PC-9 (cell line): ENCODE results near the gene WNK2. TPM values are rescaled to one million over a fixed set of nuclear protein-coding genes. Genes with fewer than 3 reads are reported as not detected.

Experiments used
- BruUV-seq: library from RNA; stranded (reverse); fragments of 400-500 nt; replicated peaks from 2 replicates; lab custom pipeline; 2021; lab: Mats Ljungman, UMichigan
- CTCF ChIA-PET: fragments of 300-600 bp; sonication (Branson Sonifier 250); formaldehyde crosslinking; loops from one replicate; lab custom pipeline; 2022; ENCODE audit warnings: antibody characterized with exemption; lab: Charles Lee
- POLR2A ChIA-PET: fragments of 300-600 bp; sonication (Branson Sonifier 250); formaldehyde crosslinking; loops from one replicate; lab custom pipeline; 2022; ENCODE audit warnings: antibody characterized with exemption; ENCODE audit not compliant: unreplicated experiment; lab: Charles Lee
- DNase-seq, 2 experiments: peaks; one replicate each; pipeline versions ENCODE4 v3.0.0 to v3.0.0-alpha.2; 2015 to 2022; ENCODE audit warnings: mixed read lengths in 1 of 2
- H2AFZ ChIP-seq: fragments of 200-600 bp; sonication (generic); 2 replicates; pipeline ENCODE4 v1.8.1; 2017; ENCODE audit warnings: antibody characterized with exemption
- H3F3A ChIP-seq: fragments of 200-600 bp; sonication (generic); 2 replicates; pipeline ENCODE4 v1.8.1; 2017; ENCODE audit warnings: antibody characterized with exemption, mild to moderate bottlenecking, low read depth; ENCODE audit not compliant: insufficient read depth
- H3K27ac ChIP-seq: fragments of 200-600 bp; sonication (generic); 2 replicates; pipeline ENCODE4 v1.6.1; 2016; ENCODE audit warnings: mixed run types
- H3K27me3 ChIP-seq: fragments of 200-600 bp; sonication (generic); 2 replicates; pipeline ENCODE4 v1.6.1; 2016; ENCODE audit warnings: low read depth, mixed run types; ENCODE audit not compliant: insufficient read depth
- H3K36me3 ChIP-seq: fragments of 200-600 bp; sonication (generic); 2 replicates; pipeline ENCODE4 v1.6.1; 2016; ENCODE audit warnings: low read depth, mixed run types
- H3K4me1 ChIP-seq: fragments of 200-600 bp; sonication (generic); replicated peaks from 2 replicates; pipeline ENCODE4 v1.6.1; 2016; ENCODE audit warnings: mixed run types; ENCODE audit not compliant: insufficient read depth
- H3K4me2 ChIP-seq: fragments of 200-600 bp; sonication (generic); 2 replicates; pipeline ENCODE4 v1.6.1; 2017; ENCODE audit warnings: mixed run types
- H3K4me3 ChIP-seq: fragments of 200-600 bp; sonication (generic); 2 replicates; pipeline ENCODE4 v1.6.1; 2016; ENCODE audit warnings: mixed run types
- H3K79me2 ChIP-seq: fragments of 200-600 bp; sonication (generic); 2 replicates; pipeline ENCODE4 v1.6.1; 2017; ENCODE audit warnings: low read depth, mixed run types
- H3K9me2 ChIP-seq: fragments of 200-600 bp; sonication (generic); 2 replicates; pipeline ENCODE4 v1.8.1; 2017; ENCODE audit warnings: mild to moderate bottlenecking; ENCODE audit not compliant: insufficient read depth
- H3K9me3 ChIP-seq: fragments of 200-600 bp; sonication (generic); 2 replicates; pipeline ENCODE4 v1.8.1; 2016; ENCODE audit warnings: low read depth; ENCODE audit not compliant: insufficient read depth
- H4K20me1 ChIP-seq: fragments of 200-600 bp; sonication (generic); 2 replicates; pipeline ENCODE4 v1.8.1; 2017; ENCODE audit not compliant: insufficient read depth
- CTCF ChIP-seq: fragments of 200-600 bp; sonication (generic); conservative IDR thresholded peaks from 2 replicates; pipeline ENCODE4 v1.6.1; 2017; ENCODE audit warnings: mixed run types, antibody characterized with exemption, mild to moderate bottlenecking, moderate library complexity
- EZH2 ChIP-seq: fragments of 200-600 bp; sonication (generic); IDR thresholded peaks from 2 replicates; pipeline ENCODE4 v1.8.0; 2017; ENCODE audit warnings: antibody characterized with exemption, low read depth
- intact Hi-C: fragments of 100-400 bp; cut with micrococcal nuclease; formaldehyde crosslinking; loops from one replicate; pipeline ENCODE4 v1.10.0; 2022; ENCODE audit not compliant: unreplicated experiment
- total RNA-seq: library from RNA; stranded (reverse); gene quantifications from 2 replicates; pipeline ENCODE4 v1.2.3, GENCODE V29; 2021

WNK2 gene
- total RNA-seq, 1 experiment from 2014 or later: 44.6 TPM

- H3K79me2 ChIP-seq: no peaks in the 10 kb centered on the region
- POLR2A ChIA-PET: no interaction called here
- no peak overlapping the region for H3K27ac ChIP-seq
- H3K9me2 ChIP-seq: no peaks in the 10 kb centered on the region
- no peaks in the 10 kb centered on the region for H3K36me3 ChIP-seq
- no peaks in the 10 kb centered on the region for H3K9me3 ChIP-seq
- TF ChIP-seq EZH2 (no peak), CTCF (no peak)
- no peaks in the 10 kb centered on the region for H3F3A ChIP-seq
- no TSS peak for BruUV-seq
- intact Hi-C loops: loop anchor here (5.0 kb wide), 1 partner anchor 798 kb away; no protein-coding TSS in a partner anchor
- DNase-seq: no peak
- CTCF ChIA-PET: interaction anchor here (0.7 to 1.5 kb wide), 2 partner anchors 138 to 290 kb away, joined by 5 to 12 read pairs; no protein-coding TSS in a partner anchor
- no peaks in the 10 kb centered on the region for H3K27me3 ChIP-seq
- H4K20me1 ChIP-seq: no peaks in the 10 kb centered on the region
- H3K4me3 ChIP-seq: no peak overlapping the region
- no peaks in the 10 kb centered on the region; the same call in 1 of the 2 replicates for H3K4me1 ChIP-seq
- no peak overlapping the region for H2AFZ ChIP-seq
- no peak overlapping the region for H3K4me2 ChIP-seq
These were observed 19.9 kb upstream of the WNK2 start for GRCh38 chr9:93164085-93164484.

- DNase-seq: no peak
- Histone ChIP-seq H3K9me2 (no peaks in the 10 kb centered on the region), H4K20me1 (no peaks in the 10 kb centered on the region), H3K27me3 (no peaks in the 10 kb centered on the region), H3K9me3 (no peaks in the 10 kb centered on the region), H3K79me2 (no peaks in the 10 kb centered on the region), H3K4me3 (no peak overlapping the region), H3F3A (no peaks in the 10 kb centered on the region), H2AFZ (no peak overlapping the region), H3K4me1 (no peaks in the 10 kb centered on the region), H3K4me2 (no peak overlapping the region), H3K36me3 (no peaks in the 10 kb centered on the region), H3K27ac (no peak overlapping the region)
- BruUV-seq: no TSS peak
- ChIA-PET POLR2A (no interaction called here), CTCF (no interaction called here)
- TF ChIP-seq EZH2 (no peak), CTCF (no peak)
- intact Hi-C loops: no loop called here
These were observed 17.2 kb upstream of the WNK2 start for GRCh38 chr9:93166699-93167098.

GRCh38 chr9:93167185-93167584 is 16.8 kb upstream of the WNK2 start:
- no peaks in the 10 kb centered on the region for H3K9me2 ChIP-seq
- no peaks in the 10 kb centered on the region for H3K4me1 ChIP-seq
- no peaks in the 10 kb centered on the region for H3F3A ChIP-seq
- H4K20me1 ChIP-seq: no peaks in the 10 kb centered on the region
- ChIA-PET CTCF (no interaction called here), POLR2A (interaction anchor here (0.6 kb wide), 1 partner anchor 64 kb away, joined by 19 read pairs; no protein-coding TSS in a partner anchor)
- no peaks in the 10 kb centered on the region for H3K9me3 ChIP-seq
- H3K4me2 ChIP-seq: no peak overlapping the region
- no peak overlapping the region for H3K27ac ChIP-seq
- no peak overlapping the region for H3K4me3 ChIP-seq
- no peaks in the 10 kb centered on the region for H3K36me3 ChIP-seq
- DNase-seq: no peak
- H2AFZ ChIP-seq: no peak overlapping the region
- BruUV-seq: no TSS peak
- no peaks in the 10 kb centered on the region for H3K79me2 ChIP-seq
- intact Hi-C loops: no loop called here
- no peak for TF ChIP-seq EZH2
- TF ChIP-seq CTCF: no peak
- H3K27me3 ChIP-seq: no peaks in the 10 kb centered on the region
